Muscle layer of duodenum (tissue), 2 donors: Measurements from ENCODE around the gene AGO3.
A peak's percentile ranks its signal among the peaks of the same experiment; 100 is the strongest.

Source experiments
- H3K27ac ChIP-seq: one replicate; pipeline ENCODE4 v1.7.0; 2013; ENCODE audit warnings: mild to moderate bottlenecking, low read length
- H3K27me3 ChIP-seq: one replicate; pipeline ENCODE4 v1.7.0; 2013; ENCODE audit warnings: low read depth, mild to moderate bottlenecking, control low read depth, low read length
- H3K36me3 ChIP-seq, 2 donors: one replicate each; pipeline ENCODE4 v1.7.0; 2013; ENCODE audit warnings: low read length in 2 of 2, control low read depth in 1 of 2, mild to moderate bottlenecking in 1 of 2; ENCODE audit not compliant: insufficient read depth in 2 of 2, control insufficient read depth in 1 of 2
- H3K4me1 ChIP-seq, 2 donors: one replicate each; pipeline ENCODE4 v1.7.0; 2013; ENCODE audit warnings: low read length in 2 of 2, mild to moderate bottlenecking in 2 of 2, control low read depth in 1 of 2, moderate library complexity in 1 of 2; ENCODE audit not compliant: insufficient read depth in 2 of 2, control insufficient read depth in 1 of 2
- H3K4me3 ChIP-seq, 2 donors: one replicate each; pipeline ENCODE4 v1.7.0; 2013; ENCODE audit warnings: low read length in 2 of 2, low read depth in 1 of 2, mild to moderate bottlenecking in 1 of 2
- H3K9me3 ChIP-seq, 2 donors: one replicate each; pipeline ENCODE4 v1.7.0; 2013; ENCODE audit warnings: low read length in 2 of 2, control low read depth in 1 of 2, mild to moderate bottlenecking in 1 of 2; ENCODE audit not compliant: control insufficient read depth in 1 of 2
- donor health status: healthy.

The AGO3 gene

GRCh38 chr1:35927472-35927871, 3.4 kb upstream of the AGO3 start:
- H3K4me3 ChIP-seq, result no peak overlapping the region
- H3K27me3 ChIP-seq, result no peaks in the 10 kb centered on the region
- H3K27ac ChIP-seq, result no peak overlapping the region
- no peaks in the 10 kb centered on the region for H3K9me3 ChIP-seq
- H3K36me3 ChIP-seq, result peaks cover 0 to 9% of the 10 kb centered on the region in 2 donors
- H3K4me1 ChIP-seq, result peaks cover 0 to 5% of the 10 kb centered on the region in 2 donors

GRCh38 chr1:35929730-35930592, 944 bp upstream of the AGO3 start:
- Histone ChIP-seq H3K9me3 (no peaks in the 10 kb centered on the region), H3K27me3 (no peaks in the 10 kb centered on the region), H3K27ac (peak overlapping the region; percentile 97), H3K4me3 (peak overlapping the region; percentile 89 to 91), H3K36me3 (peaks cover 0 to 3% of the 10 kb centered on the region in 2 donors), H3K4me1 (peaks cover 4 to 10% of the 10 kb centered on the region in 2 donors)

- Histone ChIP-seq H3K27ac (peak overlapping the region; percentile 85), H3K36me3 (peaks cover 0 to 3% of the 10 kb centered on the region in 2 donors), H3K4me3 (peak overlapping the region; percentile 89 to 91), H3K9me3 (no peaks in the 10 kb centered on the region), H3K4me1 (peaks cover 4 to 13% of the 10 kb centered on the region in 2 donors), H3K27me3 (no peaks in the 10 kb centered on the region)
Observed at GRCh38 chr1:35931446-35932157, 697 bp downstream of the AGO3 start.

GRCh38 chr1:35932158-35932636, 1.3 kb downstream of the AGO3 start:
- Histone ChIP-seq H3K27me3 (no peaks in the 10 kb centered on the region), H3K4me3 (peak overlapping the region; percentile 89 to 91), H3K36me3 (peaks cover 0 to 3% of the 10 kb centered on the region in 2 donors), H3K9me3 (no peaks in the 10 kb centered on the region), H3K27ac (no peak overlapping the region), H3K4me1 (peaks cover 4 to 13% of the 10 kb centered on the region in 2 donors)

- no peak overlapping the region for H3K4me3 ChIP-seq
- peaks cover 4 to 13% of the 10 kb centered on the region in 2 donors for H3K4me1 ChIP-seq
- no peak overlapping the region for H3K27ac ChIP-seq
- no peaks in the 10 kb centered on the region for H3K27me3 ChIP-seq
- no peaks in the 10 kb centered on the region for H3K9me3 ChIP-seq
- peaks cover 0 to 3% of the 10 kb centered on the region in 2 donors for H3K36me3 ChIP-seq
Observed at GRCh38 chr1:35932941-35933340, 2.0 kb downstream of the AGO3 start.

GRCh38 chr1:35935442-35936388, 4.8 kb downstream of the AGO3 start:
- Histone ChIP-seq H3K4me3 (no peak overlapping the region), H3K27me3 (no peaks in the 10 kb centered on the region), H3K4me1 (peaks cover 4 to 13% of the 10 kb centered on the region in 2 donors), H3K9me3 (no peaks in the 10 kb centered on the region), H3K36me3 (peaks cover 0 to 1% of the 10 kb centered on the region in 2 donors), H3K27ac (peak overlapping the region; percentile 51)

- Histone ChIP-seq H3K4me1 (peaks cover 4 to 11% of the 10 kb centered on the region in 2 donors), H3K27me3 (no peaks in the 10 kb centered on the region), H3K27ac (no peak overlapping the region)
Observed at GRCh38 chr1:35936838-35937237, 5.9 kb downstream of the AGO3 start.

GRCh38 chr1:35939484-35939883, 8.6 kb downstream of the AGO3 start:
- H3K36me3 ChIP-seq, result no peaks in the 10 kb centered on the region
- H3K27ac ChIP-seq, result no peak overlapping the region
- H3K27me3 ChIP-seq, result no peaks in the 10 kb centered on the region
- no peaks in the 10 kb centered on the region for H3K9me3 ChIP-seq
- peaks cover 0 to 4% of the 10 kb centered on the region in 2 donors for H3K4me1 ChIP-seq
- H3K4me3 ChIP-seq, result no peak overlapping the region

More at GRCh38 chr1:35936838-35937237, 5.9 kb downstream of the AGO3 start:
- H3K9me3 ChIP-seq, result no peaks in the 10 kb centered on the region
- H3K4me3 ChIP-seq, result no peak overlapping the region
- no peaks in the 10 kb centered on the region for H3K36me3 ChIP-seq

- Histone ChIP-seq H3K4me3 (no peak overlapping the region), H3K4me1 (no peaks in the 10 kb centered on the region), H3K9me3 (no peaks in the 10 kb centered on the region), H3K27me3 (no peaks in the 10 kb centered on the region), H3K36me3 (peaks cover 0 to 6% of the 10 kb centered on the region in 2 donors), H3K27ac (no peak overlapping the region)
Observed at GRCh38 chr1:35945327-35945726, 14.4 kb downstream of the AGO3 start.

GRCh38 chr1:35947547-35947946, 16.6 kb downstream of the AGO3 start:
- no peak overlapping the region for H3K27ac ChIP-seq
- no peaks in the 10 kb centered on the region for H3K9me3 ChIP-seq
- no peaks in the 10 kb centered on the region for H3K4me1 ChIP-seq
- peaks cover 0 to 6% of the 10 kb centered on the region in 2 donors for H3K36me3 ChIP-seq
- no peak overlapping the region for H3K4me3 ChIP-seq
- H3K27me3 ChIP-seq, result no peaks in the 10 kb centered on the region
